ENCODE data around the gene C9.
"Not testable (repeated sequence)": the region's sequence is repeated elsewhere in the genome, so short reads cannot be mapped to it uniquely, and the experiment has no call there.

- TF ChIP-seq CTCF (optimal IDR thresholded peaks at IDR 0.05 in 1 of 3, IDR thresholded peaks at IDR 0.05 in 1 of 3, conservative IDR thresholded peaks at IDR 0.05 in 1 of 3; ENCODE audit: extremely low read depth in 1 of 3, insufficient read depth in 2 of 3, low read length in 3 of 3); EZH2 (IDR thresholded peaks at IDR 0.05; ENCODE audit: low read length): not testable (repeated sequence)
These were observed 88.4 kb downstream of the C9 start for GRCh38 chr5:39275865-39276264.
